ENCODE results near the gene NTRK2.

NTRK2 gene

GRCh38 chr9:84697509-84698114 is 28.1 kb downstream of the NTRK2 start:
- peaks cover 0 to 5% (median 0%) of the 10 kb centered on the region in 10 experiments; a peak in 1 of 20 replicates for H3K4me1 ChIP-seq
- no peaks in the 10 kb centered on the region for H3K9me3 ChIP-seq (replicated peaks in 1 of 11)
- no peak for TF ChIP-seq Cebpa-rat (IDR thresholded peaks at IDR 0.05)
- no peak overlapping the region for H3K9ac ChIP-seq
- H3K4me3 ChIP-seq: no peak overlapping the region
- no peaks in the 10 kb centered on the region for H3K36me3 ChIP-seq
- peaks cover 0 to 38% (median 0%) of the 10 kb centered on the region in 11 experiments; a peak in 7 of 22 replicates for H3K27me3 ChIP-seq
- H3K4me2 ChIP-seq: no peak overlapping the region
- 0 out of 22 replicates have a peak, but pooled peaks cover 0 to 4% (median 0%) of the 10 kb centered on the region in 11 experiments for H4K20me1 ChIP-seq
- H3K27ac ChIP-seq: no peak overlapping the region

- TF ChIP-seq Cebpa-rat (IDR thresholded peaks at IDR 0.05): no peak
- no peak overlapping the region for H3K4me3 ChIP-seq
- H3K9ac ChIP-seq: no peak overlapping the region
These were observed 28.8 kb downstream of the NTRK2 start for GRCh38 chr9:84698323-84698722.

GRCh38 chr9:84699984-84700383 is 30.5 kb downstream of the NTRK2 start:
- TF ChIP-seq Cebpa-rat (IDR thresholded peaks at IDR 0.05): no peak
- no peaks in the 10 kb centered on the region for H3K9me3 ChIP-seq (replicated peaks in 1 of 11)
- no peak overlapping the region for H3K27ac ChIP-seq
- peaks cover 0 to 6% (median 4%) of the 10 kb centered on the region in 10 experiments; a peak in 10 of 20 replicates for H3K4me1 ChIP-seq
- H3K4me2 ChIP-seq: no peak overlapping the region
- no peak overlapping the region for H3K9ac ChIP-seq
- 0 out of 22 replicates have a peak, but pooled peaks cover 0 to 4% (median 0%) of the 10 kb centered on the region in 11 experiments for H4K20me1 ChIP-seq
- no peaks in the 10 kb centered on the region for H3K36me3 ChIP-seq
- H3K27me3 ChIP-seq: peaks cover 0 to 61% (median 4%) of the 10 kb centered on the region in 11 experiments; a peak in 9 of 22 replicates
- no peak overlapping the region for H3K4me3 ChIP-seq

More at GRCh38 chr9:84698323-84698722, 28.8 kb downstream of the NTRK2 start:
- Histone ChIP-seq H3K4me2 (no peak overlapping the region), H3K27me3 (peaks cover 0 to 45% (median 0%) of the 10 kb centered on the region in 11 experiments; a peak in 7 of 22 replicates), H4K20me1 (0 out of 22 replicates have a peak, but pooled peaks cover 0 to 4% (median 0%) of the 10 kb centered on the region in 11 experiments), H3K9me3 (replicated peaks in 1 of 11) (no peaks in the 10 kb centered on the region), H3K4me1 (peaks cover 0 to 5% (median 0%) of the 10 kb centered on the region in 10 experiments; a peak in 1 of 20 replicates), H3K36me3 (no peaks in the 10 kb centered on the region), H3K27ac (no peak overlapping the region)

- no peaks in the 10 kb centered on the region for H3K9me3 ChIP-seq (replicated peaks in 1 of 11)
- H4K20me1 ChIP-seq: 0 out of 22 replicates have a peak, but pooled peaks cover 0 to 4% (median 0%) of the 10 kb centered on the region in 11 experiments
- no peak overlapping the region for H3K9ac ChIP-seq
- TF ChIP-seq Cebpa-rat (IDR thresholded peaks at IDR 0.05): no peak
- peaks cover 0 to 74% (median 4%) of the 10 kb centered on the region in 11 experiments; a peak in 9 of 22 replicates for H3K27me3 ChIP-seq
- no peak overlapping the region for H3K4me3 ChIP-seq
- no peaks in the 10 kb centered on the region for H3K36me3 ChIP-seq
- H3K4me2 ChIP-seq: peak overlapping the region in 4 of 11 experiments; percentile 5 to 18 (median 10); a peak in 4 of 22 replicates
- H3K27ac ChIP-seq: no peak overlapping the region
- peaks cover 0 to 9% (median 7%) of the 10 kb centered on the region in 10 experiments; a peak in 10 of 20 replicates for H3K4me1 ChIP-seq
These were observed 32.3 kb downstream of the NTRK2 start for GRCh38 chr9:84701801-84702200.

GRCh38 chr9:84702471-84702870 is 32.9 kb downstream of the NTRK2 start:
- Histone ChIP-seq H3K9me3 (replicated peaks in 1 of 11) (no peaks in the 10 kb centered on the region), H3K27ac (no peak overlapping the region), H3K4me3 (no peak overlapping the region), H3K9ac (no peak overlapping the region), H4K20me1 (0 out of 22 replicates have a peak, but pooled peaks cover 0 to under 1% (median 0%) of the 10 kb centered on the region in 11 experiments), H3K4me1 (peaks cover 0 to 9% (median 7%) of the 10 kb centered on the region in 10 experiments; a peak in 10 of 20 replicates), H3K36me3 (no peaks in the 10 kb centered on the region), H3K4me2 (no peak overlapping the region), H3K27me3 (peaks cover 0 to 76% (median 4%) of the 10 kb centered on the region in 11 experiments; a peak in 9 of 22 replicates)
- no peak for TF ChIP-seq Cebpa-rat (IDR thresholded peaks at IDR 0.05)

GRCh38 chr9:84703793-84704192 is 34.3 kb downstream of the NTRK2 start:
- TF ChIP-seq Cebpa-rat (IDR thresholded peaks at IDR 0.05): no peak
- Histone ChIP-seq H3K9ac (no peak overlapping the region), H3K27ac (no peak overlapping the region), H3K9me3 (replicated peaks in 1 of 11) (no peaks in the 10 kb centered on the region), H3K4me1 (peaks cover 0 to 17% (median 14%) of the 10 kb centered on the region in 10 experiments; a peak in 17 of 20 replicates), H3K36me3 (no peaks in the 10 kb centered on the region), H3K27me3 (peaks cover 0 to 89% (median 4%) of the 10 kb centered on the region in 11 experiments; a peak in 9 of 22 replicates), H4K20me1 (no peaks in the 10 kb centered on the region; a peak in 1 of 22 replicates), H3K4me3 (no peak overlapping the region), H3K4me2 (no peak overlapping the region)

- H4K20me1 ChIP-seq: peaks cover 0 to 5% (median 0%) of the 10 kb centered on the region in 11 experiments; a peak in 2 of 22 replicates
- no peak for TF ChIP-seq Cebpa-rat (IDR thresholded peaks at IDR 0.05)
- H3K4me2 ChIP-seq: peak overlapping the region in 8 of 11 experiments; percentile 7 to 49 (median 34); a peak in 12 of 22 replicates
- peaks cover 0 to 94% (median 4%) of the 10 kb centered on the region in 11 experiments; a peak in 9 of 22 replicates for H3K27me3 ChIP-seq
- peaks cover 13 to 30% (median 27%) of the 10 kb centered on the region in 10 experiments for H3K4me1 ChIP-seq
- no peaks in the 10 kb centered on the region for H3K9me3 ChIP-seq (replicated peaks in 1 of 11)
- no peaks in the 10 kb centered on the region for H3K36me3 ChIP-seq
- H3K27ac ChIP-seq: no peak overlapping the region
- H3K4me3 ChIP-seq: no peak overlapping the region
- no peak overlapping the region for H3K9ac ChIP-seq
These were observed 35.6 kb downstream of the NTRK2 start for GRCh38 chr9:84705128-84705527.

- H3K27ac ChIP-seq: no peak overlapping the region
- H3K4me2 ChIP-seq: peak overlapping the region in 9 of 11 experiments; percentile 36 to 79 (median 59); a peak in 14 of 22 replicates
- no peak overlapping the region for H3K4me3 ChIP-seq
- H4K20me1 ChIP-seq: peaks cover 0 to 13% (median 0%) of the 10 kb centered on the region in 11 experiments; a peak in 2 of 22 replicates
- no peak overlapping the region for H3K9ac ChIP-seq
- no peak for TF ChIP-seq Cebpa-rat (IDR thresholded peaks at IDR 0.05)
- peaks cover 23 to 61% (median 54%) of the 10 kb centered on the region in 10 experiments for H3K4me1 ChIP-seq
- peaks cover 0 to 96% (median 7%) of the 10 kb centered on the region in 11 experiments; a peak in 11 of 22 replicates for H3K27me3 ChIP-seq
- H3K36me3 ChIP-seq: no peaks in the 10 kb centered on the region
- no peaks in the 10 kb centered on the region for H3K9me3 ChIP-seq (replicated peaks in 1 of 11)
These were observed 38.9 kb downstream of the NTRK2 start for GRCh38 chr9:84708400-84708799.

- H3K9me3 ChIP-seq (replicated peaks in 1 of 11): no peaks in the 10 kb centered on the region
- no peak for TF ChIP-seq Cebpa-rat (IDR thresholded peaks at IDR 0.05)
- H3K36me3 ChIP-seq: no peaks in the 10 kb centered on the region
- peaks cover 23 to 63% (median 54%) of the 10 kb centered on the region in 10 experiments for H3K4me1 ChIP-seq
- no peak overlapping the region for H3K9ac ChIP-seq
- H3K27me3 ChIP-seq: peaks cover 0 to 96% (median 7%) of the 10 kb centered on the region in 11 experiments; a peak in 11 of 22 replicates
- H3K4me3 ChIP-seq: no peak overlapping the region
- H3K27ac ChIP-seq: peak overlapping the region in 1 of 11 experiments; percentile 24; a peak in 2 of 22 replicates
- H4K20me1 ChIP-seq: peaks cover 0 to 13% (median 0%) of the 10 kb centered on the region in 11 experiments; a peak in 2 of 22 replicates
- H3K4me2 ChIP-seq: peak overlapping the region; percentile 36 to 79 (median 58); a peak in 21 of 22 replicates
These were observed 39.5 kb downstream of the NTRK2 start for GRCh38 chr9:84709056-84709455.

Data from BLaER1 treated with 17β-estradiol and CSF1 and Interleukin-3, amounts not matched to agents 10 nM and 100 nM (cell line).